Prostate gland (tissue), 2 donors: ENCODE data around the gene AP2A1. TPM values are rescaled to one million over a fixed set of nuclear protein-coding genes. Genes with fewer than 3 reads are reported as not detected.
A peak's percentile ranks its signal among the peaks of the same experiment; 100 is the strongest.

Source experiments
- DNase-seq: peaks from one replicate; pipeline ENCODE4 v3.0.0-alpha.2; 2019; ENCODE audit warnings: low spot score
- H3K27ac ChIP-seq, 2 donors: fragments of 200-600 bp; sonication (generic); 2 replicates each; pipeline ENCODE4 v1.5.1; 2017 to 2019
- H3K27me3 ChIP-seq: fragments of 200-600 bp; sonication (generic); replicated peaks from 2 replicates; pipeline ENCODE4 v1.5.1; 2019; ENCODE audit not compliant: insufficient read depth
- H3K36me3 ChIP-seq, 2 donors: fragments of 200-600 bp; sonication (generic); 1 replicate in 1 of 2; 2 replicates in 1 of 2; pipeline versions ENCODE4 v1.5.1 to v1.8.1; 2017 to 2019
- H3K4me1 ChIP-seq: fragments of 200-600 bp; sonication (generic); replicated peaks from 2 replicates; pipeline ENCODE4 v1.5.1; 2019
- H3K4me3 ChIP-seq, 2 donors: fragments of 200-600 bp; sonication (generic); 2 replicates each; pipeline ENCODE4 v1.5.1; 2017 to 2019
- H3K9me3 ChIP-seq: fragments of 200-600 bp; sonication (generic); 2 replicates; pipeline ENCODE4 v1.5.1; 2017
- POLR2A ChIP-seq: fragments of 450-650 bp; IDR thresholded peaks from one replicate; pipeline ENCODE4 v1.6.1; 2016; ENCODE audit warnings: antibody characterized with exemption, mild to moderate bottlenecking
- POLR2AphosphoS5 ChIP-seq: sonication (generic); formaldehyde crosslinking; IDR thresholded peaks from one replicate; pipeline ENCODE4 v1.6.1; 2017; ENCODE audit warnings: antibody characterized with exemption
- WGBS: methylation state at CpG from one replicate; pipeline ENCODE4 v1.1.5; 2018; 5-methylcytosine and 5-hydroxymethylcytosine counted together
- intact Hi-C: fragments of 100-400 bp; cut with DNase I; formaldehyde crosslinking; loops from one replicate; pipeline ENCODE4 v1.14.2; 2022
- total RNA-seq, 2 donors: library from RNA; depleted of rRNA; stranded (reverse); fragments of >200 nt; gene quantifications; one replicate each; pipeline ENCODE4 v1.1.0, GENCODE V29; 2016
- TF ChIP-seq, protein P1 (sequence below), 4 experiments: fragments of 200-600 bp in 2 of 4; fragments of 450-650 bp in 2 of 4; sonication (generic) in 2 of 4; IDR thresholded peaks; 1 replicate in 3 of 4; 2 replicates in 1 of 4; pipeline ENCODE4 v1.5.1; 2016 to 2019; ENCODE audit warnings: antibody characterized with exemption in 4 of 4, mild to moderate bottlenecking in 2 of 4, moderate library complexity in 2 of 4

AP2A1 gene
- total RNA-seq, 2 donors from 2014 or later, result 62.7 to 252 TPM

DNA sequence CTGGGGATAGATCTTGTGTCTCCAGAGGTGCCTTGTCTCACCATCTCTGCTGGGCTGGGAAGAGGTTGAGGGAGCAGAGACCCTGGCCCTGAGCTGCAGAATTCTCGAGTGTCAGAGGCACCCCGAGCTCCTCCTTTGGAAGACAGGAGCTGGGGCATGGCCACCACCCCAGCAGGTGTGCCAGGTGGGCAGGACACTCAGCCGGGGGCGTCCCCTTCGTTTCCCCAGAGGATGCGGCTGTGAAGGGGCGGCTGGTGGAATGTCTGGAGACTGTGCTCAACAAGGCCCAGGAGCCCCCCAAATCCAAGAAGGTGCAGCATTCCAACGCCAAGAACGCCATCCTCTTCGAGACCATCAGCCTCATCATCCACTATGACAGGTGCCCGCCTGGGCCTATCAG is 31.8 kb downstream of the AP2A1 start:
- Histone ChIP-seq H3K4me1 (no peaks in the 10 kb centered on the region), H3K4me3 (no peak overlapping the region), H3K27me3 (no peaks in the 10 kb centered on the region), H3K36me3 (peaks cover 8 to 21% of the 10 kb centered on the region in 2 donors), H3K27ac (no peak overlapping the region), H3K9me3 (no peaks in the 10 kb centered on the region)
- 91% methylated on average over 11 of the region's 11 CpGs for WGBS
- no peak for DNase-seq
- no peak for TF ChIP-seq POLR2A
- no peak for TF ChIP-seq POLR2AphosphoS5
- TF ChIP-seq, protein P1, sequence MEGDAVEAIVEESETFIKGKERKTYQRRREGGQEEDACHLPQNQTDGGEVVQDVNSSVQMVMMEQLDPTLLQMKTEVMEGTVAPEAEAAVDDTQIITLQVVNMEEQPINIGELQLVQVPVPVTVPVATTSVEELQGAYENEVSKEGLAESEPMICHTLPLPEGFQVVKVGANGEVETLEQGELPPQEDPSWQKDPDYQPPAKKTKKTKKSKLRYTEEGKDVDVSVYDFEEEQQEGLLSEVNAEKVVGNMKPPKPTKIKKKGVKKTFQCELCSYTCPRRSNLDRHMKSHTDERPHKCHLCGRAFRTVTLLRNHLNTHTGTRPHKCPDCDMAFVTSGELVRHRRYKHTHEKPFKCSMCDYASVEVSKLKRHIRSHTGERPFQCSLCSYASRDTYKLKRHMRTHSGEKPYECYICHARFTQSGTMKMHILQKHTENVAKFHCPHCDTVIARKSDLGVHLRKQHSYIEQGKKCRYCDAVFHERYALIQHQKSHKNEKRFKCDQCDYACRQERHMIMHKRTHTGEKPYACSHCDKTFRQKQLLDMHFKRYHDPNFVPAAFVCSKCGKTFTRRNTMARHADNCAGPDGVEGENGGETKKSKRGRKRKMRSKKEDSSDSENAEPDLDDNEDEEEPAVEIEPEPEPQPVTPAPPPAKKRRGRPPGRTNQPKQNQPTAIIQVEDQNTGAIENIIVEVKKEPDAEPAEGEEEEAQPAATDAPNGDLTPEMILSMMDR (IDR thresholded peaks at IDR 0.05), result no peak
- intact Hi-C loops, result no loop called here

DNA sequence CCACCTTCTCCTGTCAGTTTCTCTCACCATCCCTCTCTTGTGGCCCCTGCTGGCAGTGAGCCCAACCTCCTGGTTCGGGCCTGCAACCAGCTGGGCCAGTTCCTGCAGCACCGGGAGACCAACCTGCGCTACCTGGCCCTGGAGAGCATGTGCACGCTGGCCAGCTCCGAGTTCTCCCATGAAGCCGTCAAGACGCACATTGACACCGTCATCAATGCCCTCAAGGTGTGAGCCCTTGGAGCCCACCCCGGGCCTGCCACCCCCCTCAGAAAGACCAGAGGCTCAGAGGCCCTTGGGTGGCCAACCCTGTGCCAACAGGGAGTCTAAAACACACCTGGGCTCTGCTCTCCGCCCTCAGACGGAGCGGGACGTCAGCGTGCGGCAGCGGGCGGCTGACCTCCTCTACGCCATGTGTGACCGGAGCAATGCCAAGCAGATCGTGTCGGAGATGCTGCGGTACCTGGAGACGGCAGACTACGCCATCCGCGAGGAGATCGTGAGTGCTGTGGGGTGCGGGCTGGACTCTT is 32.5 kb downstream of the AP2A1 start:
- Histone ChIP-seq H3K36me3 (peaks cover 5 to 21% of the 10 kb centered on the region in 2 donors), H3K9me3 (no peaks in the 10 kb centered on the region), H3K4me3 (no peak overlapping the region), H3K27ac (no peak overlapping the region), H3K4me1 (no peaks in the 10 kb centered on the region), H3K27me3 (no peaks in the 10 kb centered on the region)
- TF ChIP-seq, protein P1 (IDR thresholded peaks at IDR 0.05), result no peak
- TF ChIP-seq POLR2AphosphoS5 (no peak), POLR2A (no peak)
- intact Hi-C loops, result no loop called here
- DNase-seq, result no peak
- WGBS, result 81% methylated on average over 28 of the region's 28 CpGs

DNA sequence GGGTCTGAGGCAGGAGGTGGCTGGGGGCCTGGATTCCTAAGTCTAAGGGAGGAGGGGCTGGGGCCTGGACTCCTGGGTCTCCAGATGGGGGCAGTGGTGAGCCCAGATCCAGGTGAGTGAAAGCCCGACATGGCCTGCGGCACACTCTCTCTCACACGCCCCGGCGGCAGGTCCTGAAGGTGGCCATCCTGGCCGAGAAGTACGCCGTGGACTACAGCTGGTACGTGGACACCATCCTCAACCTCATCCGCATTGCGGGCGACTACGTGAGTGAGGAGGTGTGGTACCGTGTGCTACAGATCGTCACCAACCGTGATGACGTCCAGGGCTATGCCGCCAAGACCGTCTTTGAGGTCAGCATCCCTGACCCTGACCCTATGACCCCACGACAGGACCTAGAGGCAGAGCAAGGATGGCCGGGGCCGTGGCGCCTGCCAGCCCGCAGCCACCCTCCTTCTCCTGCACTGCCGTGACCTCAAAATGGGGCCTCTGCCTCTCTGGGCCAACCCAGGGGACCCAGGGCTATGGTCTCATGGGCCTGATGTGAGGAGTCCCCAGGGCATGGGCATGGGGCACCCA is 33.1 kb downstream of the AP2A1 start:
- DNase-seq, result no peak
- no peak for TF ChIP-seq POLR2A
- TF ChIP-seq POLR2AphosphoS5, result no peak
- TF ChIP-seq, protein P1 (IDR thresholded peaks at IDR 0.05), result no peak
- Histone ChIP-seq H3K27ac (no peak overlapping the region), H3K9me3 (no peaks in the 10 kb centered on the region), H3K27me3 (no peaks in the 10 kb centered on the region), H3K4me3 (no peak overlapping the region), H3K4me1 (no peaks in the 10 kb centered on the region), H3K36me3 (peaks cover 5 to 20% of the 10 kb centered on the region in 2 donors)
- 91% methylated on average over 22 of the region's 25 CpGs for WGBS
- intact Hi-C loops, result no loop called here

DNA sequence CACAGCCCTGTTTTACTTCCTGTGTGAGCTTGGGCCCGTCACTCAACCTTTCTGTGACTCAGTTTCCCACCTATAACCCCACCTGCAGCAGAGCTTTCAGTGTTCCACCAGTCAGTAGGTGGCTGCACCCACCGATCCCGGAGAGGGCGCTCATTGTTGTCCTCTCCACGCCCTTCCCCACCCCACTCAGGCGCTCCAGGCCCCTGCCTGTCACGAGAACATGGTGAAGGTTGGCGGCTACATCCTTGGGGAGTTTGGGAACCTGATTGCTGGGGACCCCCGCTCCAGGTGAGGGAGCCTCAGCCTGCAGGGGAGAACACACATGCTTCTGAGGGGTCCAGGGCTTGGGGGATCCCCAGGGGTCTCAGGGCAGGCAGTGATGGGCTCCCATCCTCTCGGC is 34.0 kb downstream of the AP2A1 start:
- Histone ChIP-seq H3K36me3 (peaks cover 5 to 11% of the 10 kb centered on the region in 2 donors), H3K4me3 (no peak overlapping the region), H3K27me3 (no peaks in the 10 kb centered on the region), H3K4me1 (no peaks in the 10 kb centered on the region), H3K9me3 (no peaks in the 10 kb centered on the region), H3K27ac (no peak overlapping the region)
- 93% methylated on average over 10 of the region's 10 CpGs for WGBS
- intact Hi-C loops, result no loop called here
- TF ChIP-seq POLR2A (no peak), POLR2AphosphoS5 (no peak)
- TF ChIP-seq, protein P1 (IDR thresholded peaks at IDR 0.05), result no peak
- DNase-seq, result no peak

DNA sequence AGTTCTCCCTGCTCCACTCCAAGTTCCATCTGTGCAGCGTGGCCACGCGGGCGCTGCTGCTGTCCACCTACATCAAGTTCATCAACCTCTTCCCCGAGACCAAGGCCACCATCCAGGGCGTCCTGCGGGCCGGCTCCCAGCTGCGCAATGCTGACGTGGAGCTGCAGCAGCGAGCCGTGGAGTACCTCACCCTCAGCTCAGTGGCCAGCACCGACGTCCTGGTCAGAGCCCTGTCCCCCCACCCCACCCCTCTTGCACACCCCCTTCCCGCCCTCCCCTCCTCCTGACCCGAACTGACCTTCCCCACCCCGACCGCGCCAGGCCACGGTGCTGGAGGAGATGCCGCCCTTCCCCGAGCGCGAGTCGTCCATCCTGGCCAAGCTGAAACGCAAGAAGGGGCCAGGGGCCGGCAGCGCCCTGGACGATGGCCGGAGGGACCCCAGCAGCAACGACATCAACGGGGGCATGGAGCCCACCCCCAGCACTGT is 34.6 kb downstream of the AP2A1 start:
- Histone ChIP-seq H3K9me3 (no peaks in the 10 kb centered on the region), H3K4me3 (peak overlapping the region; percentile 14 to 34), H3K27me3 (no peaks in the 10 kb centered on the region), H3K36me3 (peaks cover 2 to 9% of the 10 kb centered on the region in 2 donors), H3K4me1 (no peaks in the 10 kb centered on the region), H3K27ac (peak overlapping the region; percentile 60 to 61)
- intact Hi-C loops, result no loop called here
- 65% methylated on average over 25 of the region's 32 CpGs for WGBS
- DNase-seq, result no peak
- no peak for TF ChIP-seq POLR2A
- TF ChIP-seq, protein P1 (IDR thresholded peaks at IDR 0.05), result no peak
- TF ChIP-seq POLR2AphosphoS5, result no peak
